ENCODE results near the gene LMNTD2.
"Not testable (repeated sequence)": the region's sequence is repeated elsewhere in the genome, so short reads cannot be mapped to it uniquely, and the experiment has no call there.

The LMNTD2 gene

GRCh38 chr11:576811-577610, 16.5 kb upstream of the LMNTD2 start:
- no peaks in the 10 kb centered on the region for H3K27me3 ChIP-seq (replicated peaks; ENCODE audit: control insufficient read depth, insufficient read depth, low read length, poor library complexity, severe bottlenecking)
- H3K36me3 ChIP-seq (ENCODE audit: control insufficient read depth, insufficient read depth, low read length) = peaks cover 5% of the 10 kb centered on the region
- peaks cover 50% of the 10 kb centered on the region for H3K4me1 ChIP-seq (ENCODE audit: control insufficient read depth, insufficient read depth, low read length, poor library complexity, severe bottlenecking)
- no peak for DNase-seq
- peak overlapping the region; percentile 92 for H3K27ac ChIP-seq (ENCODE audit: insufficient read depth, low read length, poor library complexity, severe bottlenecking)
- no peaks in the 10 kb centered on the region for H3K9me3 ChIP-seq (ENCODE audit: control insufficient read depth, low read length)
- H3K4me3 ChIP-seq (ENCODE audit: insufficient read depth, low read depth, low read length, poor library complexity, severe bottlenecking) = peak overlapping the region; percentile 50

GRCh38 chr11:575996-576768, 15.6 kb upstream of the LMNTD2 start, which contains the start of gene PHRF1:
Gene PHRF1 (plus strand): TSS chr11:576470. CDS start chr11:581513, 5,043 bp downstream.
- peak; percentile 91 to 94 (median 93) for DNase-seq
- Histone ChIP-seq H3K27ac (ENCODE audit: insufficient read depth, low read length, poor library complexity, severe bottlenecking) (peak within 1 kb of the TSS; percentile 92), H3K9me3 (ENCODE audit: control insufficient read depth, low read length) (no peaks in the 10 kb centered on the region), H3K36me3 (ENCODE audit: control insufficient read depth, insufficient read depth, low read length) (no peaks in the 10 kb centered on the region), H3K27me3 (replicated peaks; ENCODE audit: control insufficient read depth, insufficient read depth, low read length, poor library complexity, severe bottlenecking) (no peaks in the 10 kb centered on the region), H3K4me1 (ENCODE audit: control insufficient read depth, insufficient read depth, low read length, poor library complexity, severe bottlenecking) (peaks cover 50% of the 10 kb centered on the region), H3K4me3 (ENCODE audit: insufficient read depth, low read depth, low read length, poor library complexity, severe bottlenecking) (peak within 1 kb of the TSS; percentile 88)

- Histone ChIP-seq H3K27ac (ENCODE audit: insufficient read depth, low read length, poor library complexity, severe bottlenecking) (no peak overlapping the region), H3K4me1 (ENCODE audit: control insufficient read depth, insufficient read depth, low read length, poor library complexity, severe bottlenecking) (peaks cover 48% of the 10 kb centered on the region), H3K9me3 (ENCODE audit: control insufficient read depth, low read length) (no peaks in the 10 kb centered on the region), H3K4me3 (ENCODE audit: insufficient read depth, low read depth, low read length, poor library complexity, severe bottlenecking) (peak overlapping the region; percentile 60), H3K27me3 (replicated peaks; ENCODE audit: control insufficient read depth, insufficient read depth, low read length, poor library complexity, severe bottlenecking) (no peaks in the 10 kb centered on the region), H3K36me3 (ENCODE audit: control insufficient read depth, insufficient read depth, low read length) (no peaks in the 10 kb centered on the region)
- DNase-seq = no peak
These were observed 14.9 kb upstream of the LMNTD2 start for GRCh38 chr11:575313-575995.

- DNase-seq = no peak
- Histone ChIP-seq H3K27ac (ENCODE audit: insufficient read depth, low read length, poor library complexity, severe bottlenecking) (no peak overlapping the region), H3K36me3 (ENCODE audit: control insufficient read depth, insufficient read depth, low read length) (no peaks in the 10 kb centered on the region), H3K27me3 (replicated peaks; ENCODE audit: control insufficient read depth, insufficient read depth, low read length, poor library complexity, severe bottlenecking) (no peaks in the 10 kb centered on the region), H3K4me1 (ENCODE audit: control insufficient read depth, insufficient read depth, low read length, poor library complexity, severe bottlenecking) (peaks cover 42% of the 10 kb centered on the region), H3K4me3 (ENCODE audit: insufficient read depth, low read depth, low read length, poor library complexity, severe bottlenecking) (peak overlapping the region; percentile 60), H3K9me3 (ENCODE audit: control insufficient read depth, low read length) (no peaks in the 10 kb centered on the region)
These were observed 14.2 kb upstream of the LMNTD2 start for GRCh38 chr11:574632-575312.

- DNase-seq; H3K27ac ChIP-seq (ENCODE audit: insufficient read depth, low read length, poor library complexity, severe bottlenecking); H3K27me3 ChIP-seq (replicated peaks; ENCODE audit: control insufficient read depth, insufficient read depth, low read length, poor library complexity, severe bottlenecking); H3K36me3 ChIP-seq (ENCODE audit: control insufficient read depth, insufficient read depth, low read length); H3K9me3 ChIP-seq (ENCODE audit: control insufficient read depth, low read length): not testable (repeated sequence)
- Histone ChIP-seq H3K4me3 (ENCODE audit: insufficient read depth, low read depth, low read length, poor library complexity, severe bottlenecking) (peak overlapping the region; percentile 35), H3K4me1 (ENCODE audit: control insufficient read depth, insufficient read depth, low read length, poor library complexity, severe bottlenecking) (peaks cover 40% of the 10 kb centered on the region)
These were observed 13.6 kb upstream of the LMNTD2 start for GRCh38 chr11:574031-574570.

GRCh38 chr11:573146-573759, 12.7 kb upstream of the LMNTD2 start:
- no peaks in the 10 kb centered on the region for H3K27me3 ChIP-seq (replicated peaks; ENCODE audit: control insufficient read depth, insufficient read depth, low read length, poor library complexity, severe bottlenecking)
- no peak for DNase-seq
- no peak overlapping the region for H3K4me3 ChIP-seq (ENCODE audit: insufficient read depth, low read depth, low read length, poor library complexity, severe bottlenecking)
- no peaks in the 10 kb centered on the region for H3K36me3 ChIP-seq (ENCODE audit: control insufficient read depth, insufficient read depth, low read length)
- H3K4me1 ChIP-seq (ENCODE audit: control insufficient read depth, insufficient read depth, low read length, poor library complexity, severe bottlenecking) = peaks cover 36% of the 10 kb centered on the region
- H3K9me3 ChIP-seq (ENCODE audit: control insufficient read depth, low read length) = no peaks in the 10 kb centered on the region
- H3K27ac ChIP-seq (ENCODE audit: insufficient read depth, low read length, poor library complexity, severe bottlenecking) = no peak overlapping the region

GRCh38 chr11:571802-572185, 11.3 kb upstream of the LMNTD2 start:
- DNase-seq = no peak
- no peaks in the 10 kb centered on the region for H3K9me3 ChIP-seq (ENCODE audit: control insufficient read depth, low read length)
- no peak overlapping the region for H3K4me3 ChIP-seq (ENCODE audit: insufficient read depth, low read depth, low read length, poor library complexity, severe bottlenecking)
- H3K4me1 ChIP-seq (ENCODE audit: control insufficient read depth, insufficient read depth, low read length, poor library complexity, severe bottlenecking) = peaks cover 23% of the 10 kb centered on the region
- H3K27ac ChIP-seq (ENCODE audit: insufficient read depth, low read length, poor library complexity, severe bottlenecking) = no peak overlapping the region
- H3K27me3 ChIP-seq (replicated peaks; ENCODE audit: control insufficient read depth, insufficient read depth, low read length, poor library complexity, severe bottlenecking) = no peaks in the 10 kb centered on the region
- no peaks in the 10 kb centered on the region for H3K36me3 ChIP-seq (ENCODE audit: control insufficient read depth, insufficient read depth, low read length)

GRCh38 chr11:569158-569885, 8.8 kb upstream of the LMNTD2 start:
- DNase-seq = no peak
- Histone ChIP-seq H3K36me3 (ENCODE audit: control insufficient read depth, insufficient read depth, low read length) (no peaks in the 10 kb centered on the region), H3K9me3 (ENCODE audit: control insufficient read depth, low read length) (no peaks in the 10 kb centered on the region), H3K4me1 (ENCODE audit: control insufficient read depth, insufficient read depth, low read length, poor library complexity, severe bottlenecking) (peaks cover 10% of the 10 kb centered on the region), H3K4me3 (ENCODE audit: insufficient read depth, low read depth, low read length, poor library complexity, severe bottlenecking) (peak overlapping the region; percentile 53), H3K27ac (ENCODE audit: insufficient read depth, low read length, poor library complexity, severe bottlenecking) (no peak overlapping the region), H3K27me3 (replicated peaks; ENCODE audit: control insufficient read depth, insufficient read depth, low read length, poor library complexity, severe bottlenecking) (no peaks in the 10 kb centered on the region)
